Fibroblast of lung (primary cell): Measurements from ENCODE around the gene FLNB. TPM values are rescaled to one million over a fixed set of nuclear protein-coding genes. Genes with fewer than 3 reads are reported as not detected.

ENCODE experiments used
- DNase-seq, 2 donors: peaks; one replicate each; pipeline versions ENCODE4 v3.0.0 to v3.0.0-alpha.2; 2010; ENCODE audit warnings: low read depth in 2 of 2
- H2AFZ ChIP-seq: 2 replicates; pipeline ENCODE4 v1.5.1; 2012; ENCODE audit warnings: low read length, control low read depth, inconsistent platforms
- H3K27ac ChIP-seq: 2 replicates; pipeline ENCODE4 v1.5.1; 2011; ENCODE audit warnings: low read length, control low read depth; ENCODE audit not compliant: insufficient read depth
- H3K27me3 ChIP-seq: 2 replicates; pipeline ENCODE4 v1.5.1; 2011; ENCODE audit warnings: mild to moderate bottlenecking, low read length; ENCODE audit not compliant: control insufficient read depth, insufficient read depth
- H3K36me3 ChIP-seq: 2 replicates; pipeline ENCODE4 v1.5.1; 2011; ENCODE audit warnings: low read length; ENCODE audit not compliant: control insufficient read depth, insufficient read depth
- H3K4me1 ChIP-seq: 2 replicates; pipeline ENCODE4 v1.5.1; 2011; ENCODE audit warnings: low read length; ENCODE audit not compliant: control insufficient read depth, insufficient read depth; ENCODE audit errors: extremely low read depth
- H3K4me2 ChIP-seq: 2 replicates; pipeline ENCODE4 v1.5.1; 2011; ENCODE audit warnings: low read length, control low read depth; ENCODE audit not compliant: insufficient read depth; ENCODE audit errors: extremely low read depth
- H3K4me3 ChIP-seq, 4 experiments: fragments of 200-600 bp in 1 of 4; sonication (generic) in 1 of 4; replicated peaks in 1 of 4; 2 replicates each; pipeline ENCODE4 v1.5.1; 2011 to 2016; ENCODE audit warnings: low read length in 4 of 4, low read depth in 3 of 4, mild to moderate bottlenecking in 3 of 4, control low read depth in 2 of 4, inconsistent platforms in 1 of 4, mixed read lengths in 1 of 4; ENCODE audit not compliant: insufficient read depth in 1 of 4; ENCODE audit errors: control extremely low read depth in 1 of 4
- H3K79me2 ChIP-seq: 2 replicates; pipeline ENCODE4 v1.5.1; 2012; ENCODE audit warnings: mild to moderate bottlenecking, low read length, inconsistent platforms; ENCODE audit not compliant: control insufficient read depth, insufficient read depth
- H3K9ac ChIP-seq: 2 replicates; pipeline ENCODE4 v1.5.1; 2011; ENCODE audit warnings: mild to moderate bottlenecking, low read length, control low read depth; ENCODE audit not compliant: insufficient read depth
- H3K9me3 ChIP-seq: 2 replicates; pipeline ENCODE4 v1.5.1; 2012; ENCODE audit warnings: low read depth, low read length; ENCODE audit not compliant: control insufficient read depth, insufficient read depth
- H4K20me1 ChIP-seq: 2 replicates; pipeline ENCODE4 v1.5.1; 2011; ENCODE audit warnings: low read length; ENCODE audit not compliant: control insufficient read depth, insufficient read depth; ENCODE audit errors: extremely low read depth
- EZH2 ChIP-seq: IDR thresholded peaks from 2 replicates; pipeline ENCODE4 v1.5.1; 2012; ENCODE audit warnings: low read length, control low read depth, mild to moderate bottlenecking; ENCODE audit errors: missing control alignments
- polyA plus RNA-seq, 2 donors: library from polyadenylated mRNA; depleted of rRNA in 1 of 2; stranded (reverse) in 1 of 2; unstranded in 1 of 2; fragments of >200 nt; gene quantifications; 2 replicates each; pipeline ENCODE4 v1.2.1, GENCODE V29; 2011 to 2012; ENCODE audit warnings: missing spikeins in 1 of 2
- total RNA-seq: library from RNA; depleted of rRNA; stranded (reverse); fragments of >200 nt; gene quantifications from 2 replicates; pipeline ENCODE4 v1.2.1, GENCODE V29; 2014
- TF ChIP-seq, protein P1 (sequence below), 2 donors: IDR thresholded peaks in 1 of 2; conservative IDR thresholded peaks in 1 of 2; 1 replicate in 1 of 2; 2 replicates in 1 of 2; pipeline ENCODE4 v1.5.1; 2011 to 2012; ENCODE audit warnings: low read length in 2 of 2, control low read depth in 1 of 2, inconsistent platforms in 1 of 2, low read depth in 1 of 2, mild to moderate bottlenecking in 1 of 2

FLNB gene
- total and polyA plus RNA-seq, 2 donors (not counting 1 experiment from before 2014, with no cell fraction given), result 81.7 to 105 TPM

- Histone ChIP-seq H2AFZ (no peak overlapping the region), H3K4me2 (no peak overlapping the region), H3K4me1 (no peaks in the 10 kb centered on the region), H3K36me3 (peaks cover 28% of the 10 kb centered on the region), H3K9ac (no peak overlapping the region), H4K20me1 (no peaks in the 10 kb centered on the region), H3K9me3 (no peaks in the 10 kb centered on the region), H3K27ac (no peak overlapping the region), H3K79me2 (no peaks in the 10 kb centered on the region), H3K27me3 (no peaks in the 10 kb centered on the region), H3K4me3 (no peak overlapping the region)
- no peak for TF ChIP-seq EZH2
- TF ChIP-seq, protein P1, sequence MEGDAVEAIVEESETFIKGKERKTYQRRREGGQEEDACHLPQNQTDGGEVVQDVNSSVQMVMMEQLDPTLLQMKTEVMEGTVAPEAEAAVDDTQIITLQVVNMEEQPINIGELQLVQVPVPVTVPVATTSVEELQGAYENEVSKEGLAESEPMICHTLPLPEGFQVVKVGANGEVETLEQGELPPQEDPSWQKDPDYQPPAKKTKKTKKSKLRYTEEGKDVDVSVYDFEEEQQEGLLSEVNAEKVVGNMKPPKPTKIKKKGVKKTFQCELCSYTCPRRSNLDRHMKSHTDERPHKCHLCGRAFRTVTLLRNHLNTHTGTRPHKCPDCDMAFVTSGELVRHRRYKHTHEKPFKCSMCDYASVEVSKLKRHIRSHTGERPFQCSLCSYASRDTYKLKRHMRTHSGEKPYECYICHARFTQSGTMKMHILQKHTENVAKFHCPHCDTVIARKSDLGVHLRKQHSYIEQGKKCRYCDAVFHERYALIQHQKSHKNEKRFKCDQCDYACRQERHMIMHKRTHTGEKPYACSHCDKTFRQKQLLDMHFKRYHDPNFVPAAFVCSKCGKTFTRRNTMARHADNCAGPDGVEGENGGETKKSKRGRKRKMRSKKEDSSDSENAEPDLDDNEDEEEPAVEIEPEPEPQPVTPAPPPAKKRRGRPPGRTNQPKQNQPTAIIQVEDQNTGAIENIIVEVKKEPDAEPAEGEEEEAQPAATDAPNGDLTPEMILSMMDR (conservative IDR thresholded peaks at IDR 0.05 in 1 of 2, IDR thresholded peaks at IDR 0.05 in 1 of 2; ENCODE audit: low read depth in 1 of 2, low read length in 2 of 2), result no peak
- no peak for DNase-seq
Measured at GRCh38 chr3:58111513-58112184, 103.4 kb downstream of the FLNB start.

DNA sequence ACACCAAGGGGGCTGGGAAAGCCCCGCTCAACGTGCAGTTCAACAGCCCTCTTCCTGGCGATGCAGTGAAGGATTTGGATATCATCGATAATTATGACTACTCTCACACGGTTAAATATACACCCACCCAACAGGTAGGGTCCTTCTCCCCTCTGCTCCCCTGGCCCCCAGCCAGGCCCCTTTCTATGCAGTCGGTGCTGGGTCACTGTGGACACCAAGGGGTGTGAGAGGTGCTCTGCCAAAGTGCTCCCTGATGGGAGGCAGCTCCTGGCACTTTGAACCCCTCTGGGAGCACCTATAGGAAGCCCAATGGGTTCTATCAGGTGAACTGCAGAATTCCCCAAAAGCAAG, 103.9 kb downstream of the FLNB start:
- H3K79me2 ChIP-seq, result no peaks in the 10 kb centered on the region
- no peak overlapping the region for H3K9ac ChIP-seq
- H3K4me3 ChIP-seq, result no peak overlapping the region
- no peak overlapping the region for H2AFZ ChIP-seq
- TF ChIP-seq, protein P1 (conservative IDR thresholded peaks at IDR 0.05 in 1 of 2, IDR thresholded peaks at IDR 0.05 in 1 of 2; ENCODE audit: low read depth in 1 of 2, low read length in 2 of 2), result no peak
- no peak for TF ChIP-seq EZH2
- H3K9me3 ChIP-seq, result no peaks in the 10 kb centered on the region
- no peaks in the 10 kb centered on the region for H3K27me3 ChIP-seq
- no peaks in the 10 kb centered on the region for H4K20me1 ChIP-seq
- H3K4me2 ChIP-seq, result no peak overlapping the region
- no peaks in the 10 kb centered on the region for H3K4me1 ChIP-seq
- DNase-seq, result no peak
- H3K36me3 ChIP-seq, result peaks cover 26% of the 10 kb centered on the region
- H3K27ac ChIP-seq, result no peak overlapping the region

DNA sequence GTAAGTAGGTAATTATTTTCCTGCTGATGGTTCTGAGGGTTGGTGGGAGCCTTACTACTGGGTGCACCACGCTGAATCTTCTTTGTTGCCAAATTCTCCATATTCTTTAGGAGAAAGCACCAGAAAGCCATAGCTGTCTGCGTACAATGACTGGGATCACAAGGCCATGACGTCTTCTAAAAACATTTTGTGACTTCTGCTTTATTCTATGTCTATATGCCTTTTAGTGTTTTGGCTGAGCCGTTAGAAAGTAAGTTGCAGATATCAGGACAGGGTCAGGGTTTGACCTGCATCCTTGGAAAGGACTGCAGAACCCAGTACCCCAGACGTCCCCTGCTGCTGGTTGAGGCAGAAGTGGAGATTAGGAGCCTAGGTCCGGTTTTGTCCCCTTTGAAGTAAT, 107.0 kb downstream of the FLNB start:
- no peak overlapping the region for H2AFZ ChIP-seq
- no peak for TF ChIP-seq EZH2
- TF ChIP-seq, protein P1 (conservative IDR thresholded peaks at IDR 0.05 in 1 of 2, IDR thresholded peaks at IDR 0.05 in 1 of 2; ENCODE audit: low read depth in 1 of 2, low read length in 2 of 2), result no peak
- no peak for DNase-seq
- peaks cover 14% of the 10 kb centered on the region for H3K36me3 ChIP-seq
- peaks cover 2% of the 10 kb centered on the region for H3K4me1 ChIP-seq
- no peaks in the 10 kb centered on the region for H3K9me3 ChIP-seq
- no peak overlapping the region for H3K27ac ChIP-seq
- no peak overlapping the region for H3K4me2 ChIP-seq
- no peaks in the 10 kb centered on the region for H4K20me1 ChIP-seq
- H3K27me3 ChIP-seq, result no peaks in the 10 kb centered on the region
- no peak overlapping the region for H3K4me3 ChIP-seq
- no peaks in the 10 kb centered on the region for H3K79me2 ChIP-seq
- no peak overlapping the region for H3K9ac ChIP-seq
